Measurements from ENCODE around the gene EVA1A. TPM values are rescaled to one million over a fixed set of nuclear protein-coding genes. Genes with fewer than 3 reads are reported as not detected.

EVA1A gene
- total RNA-seq, 3 donors from 2014 or later (not counting 1 experiment from before 2014, with no cell fraction given), result not detected

- no peak overlapping the region for H3K4me3 ChIP-seq (ENCODE audit: low read length)
- intact Hi-C loops (cut with micrococcal nuclease), result no loop called here
- Mint-ChIP-seq H3K27me3 (ENCODE audit: low read depth in 2 of 2) (peaks cover 34 to 36% of the 10 kb centered on the region in 2 donors), H3K27ac (no peak overlapping the region), H3K4me3 (no peak overlapping the region), H3K9me3 (no peaks in the 10 kb centered on the region), H3K36me3 (no peaks in the 10 kb centered on the region), H3K4me1 (peaks cover 0 to 4% of the 10 kb centered on the region in 2 donors)
- H3K9me3 ChIP-seq (ENCODE audit: control insufficient read depth, insufficient read depth, low read length), result no peaks in the 10 kb centered on the region
- DNase-seq, result no peak
- TF ChIP-seq CTCF (IDR thresholded peaks at IDR 0.05), result no peak
- H3K4me1 ChIP-seq (ENCODE audit: control insufficient read depth, insufficient read depth, low read length), result peaks cover 12% of the 10 kb centered on the region
- 89% methylated on average over 4 of the region's 4 CpGs for WGBS (ENCODE audit: insufficient coverage)
- ATAC-seq, result no peak
- H3K36me3 ChIP-seq (ENCODE audit: control insufficient read depth, insufficient read depth, low read length), result no peaks in the 10 kb centered on the region
- no peak overlapping the region for H3K27ac ChIP-seq (ENCODE audit: low read length)
- H3K27me3 ChIP-seq (ENCODE audit: control insufficient read depth, insufficient read depth, low read length), result peaks cover 26% of the 10 kb centered on the region
Observed at GRCh38 chr2:75557474-75558133, 3.1 kb downstream of the EVA1A start.

- Histone ChIP-seq H3K4me1 (ENCODE audit: control insufficient read depth, insufficient read depth, low read length) (peaks cover 12% of the 10 kb centered on the region), H3K4me3 (ENCODE audit: low read length) (no peak overlapping the region), H3K36me3 (ENCODE audit: control insufficient read depth, insufficient read depth, low read length) (no peaks in the 10 kb centered on the region), H3K27me3 (ENCODE audit: control insufficient read depth, insufficient read depth, low read length) (peaks cover 24% of the 10 kb centered on the region), H3K27ac (ENCODE audit: low read length) (no peak overlapping the region), H3K9me3 (ENCODE audit: control insufficient read depth, insufficient read depth, low read length) (no peaks in the 10 kb centered on the region)
- Mint-ChIP-seq H3K27me3 (ENCODE audit: low read depth in 2 of 2) (peaks cover 29 to 34% of the 10 kb centered on the region in 2 donors), H3K9me3 (no peaks in the 10 kb centered on the region), H3K27ac (no peak overlapping the region), H3K4me3 (no peak overlapping the region), H3K4me1 (peaks cover 0 to 4% of the 10 kb centered on the region in 2 donors), H3K36me3 (no peaks in the 10 kb centered on the region)
- no peak for DNase-seq
- TF ChIP-seq CTCF (IDR thresholded peaks at IDR 0.05), result no peak
- no peak for ATAC-seq
- intact Hi-C loops (cut with micrococcal nuclease), result no loop called here
- 96% methylated on average over 7 of the region's 7 CpGs for WGBS (ENCODE audit: insufficient coverage)
Observed at GRCh38 chr2:75556679-75557366, 3.9 kb downstream of the EVA1A start.

- intact Hi-C loops (cut with micrococcal nuclease), result no loop called here
- Histone ChIP-seq H3K9me3 (ENCODE audit: control insufficient read depth, insufficient read depth, low read length) (no peaks in the 10 kb centered on the region), H3K4me1 (ENCODE audit: control insufficient read depth, insufficient read depth, low read length) (peaks cover 9% of the 10 kb centered on the region), H3K27ac (ENCODE audit: low read length) (no peak overlapping the region), H3K27me3 (ENCODE audit: control insufficient read depth, insufficient read depth, low read length) (peaks cover 14% of the 10 kb centered on the region), H3K36me3 (ENCODE audit: control insufficient read depth, insufficient read depth, low read length) (no peaks in the 10 kb centered on the region), H3K4me3 (ENCODE audit: low read length) (no peak overlapping the region)
- Mint-ChIP-seq H3K4me1 (peaks cover 0 to 4% of the 10 kb centered on the region in 2 donors), H3K9me3 (no peaks in the 10 kb centered on the region), H3K27me3 (ENCODE audit: low read depth in 2 of 2) (peaks cover 19 to 31% of the 10 kb centered on the region in 2 donors), H3K27ac (no peak overlapping the region), H3K4me3 (no peak overlapping the region), H3K36me3 (no peaks in the 10 kb centered on the region)
- WGBS (ENCODE audit: insufficient coverage), result 84% methylated on average over 4 of the region's 4 CpGs
- no peak for DNase-seq
- ATAC-seq, result no peak
- TF ChIP-seq CTCF (IDR thresholded peaks at IDR 0.05), result no peak
Observed at GRCh38 chr2:75555701-75556100, 5.0 kb downstream of the EVA1A start.
